ENCODE measurements around the gene BCL2L15.
"Not testable (repeated sequence)": the region's sequence is repeated elsewhere in the genome, so short reads cannot be mapped to it uniquely, and the experiment has no call there.

The BCL2L15 gene

GRCh38 chr1:113875714-113876113 is 11.7 kb downstream of the BCL2L15 start:
- no peak for DNase-seq
- in situ Hi-C loops (cut with MboI; ENCODE audit: low pct_unique_long_range_greater_than_20kb, low sequenced_read_pairs): no loop called here

- DNase-seq: peak; percentile 52
- in situ Hi-C loops (cut with MboI; ENCODE audit: low pct_unique_long_range_greater_than_20kb, low sequenced_read_pairs): no loop called here
These were observed 13.1 kb downstream of the BCL2L15 start for GRCh38 chr1:113874012-113874879.

GRCh38 chr1:113872219-113872935 is 15.0 kb downstream of the BCL2L15 start:
- in situ Hi-C loops (cut with MboI; ENCODE audit: low pct_unique_long_range_greater_than_20kb, low sequenced_read_pairs): no loop called here
- no peak for DNase-seq

- in situ Hi-C loops (cut with MboI; ENCODE audit: low pct_unique_long_range_greater_than_20kb, low sequenced_read_pairs): no loop called here
- DNase-seq: peak; percentile 90
These were observed 15.7 kb downstream of the BCL2L15 start, which contains the start of gene PTPN22 for GRCh38 chr1:113871597-113872113. TSS of gene PTPN22 (minus strand) at chr1:113871712.

GRCh38 chr1:113870778-113871177 is 16.6 kb downstream of the BCL2L15 start:
- DNase-seq: no peak
- in situ Hi-C loops (cut with MboI; ENCODE audit: low pct_unique_long_range_greater_than_20kb, low sequenced_read_pairs): no loop called here

- in situ Hi-C loops (cut with MboI; ENCODE audit: low pct_unique_long_range_greater_than_20kb, low sequenced_read_pairs): no loop called here
- no peak for DNase-seq
These were observed 18.8 kb downstream of the BCL2L15 start for GRCh38 chr1:113868387-113869083.

GRCh38 chr1:113861641-113862040 is 25.7 kb downstream of the BCL2L15 start:
- peak; percentile 33 for DNase-seq

GRCh38 chr1:113860891-113861290 is 26.5 kb downstream of the BCL2L15 start:
- in situ Hi-C loops (cut with MboI; ENCODE audit: low pct_unique_long_range_greater_than_20kb, low sequenced_read_pairs): no loop called here
- no peak for DNase-seq

More at GRCh38 chr1:113861641-113862040, 25.7 kb downstream of the BCL2L15 start:
- in situ Hi-C loops (cut with MboI; ENCODE audit: low pct_unique_long_range_greater_than_20kb, low sequenced_read_pairs): no loop called here

- in situ Hi-C loops (cut with MboI; ENCODE audit: low pct_unique_long_range_greater_than_20kb, low sequenced_read_pairs): no loop called here
- peak; percentile 65 for DNase-seq
These were observed 27.8 kb downstream of the BCL2L15 start for GRCh38 chr1:113859478-113860175.

- in situ Hi-C loops (cut with MboI; ENCODE audit: low pct_unique_long_range_greater_than_20kb, low sequenced_read_pairs): no loop called here
- DNase-seq: no peak
These were observed 28.4 kb downstream of the BCL2L15 start for GRCh38 chr1:113858982-113859381.

- no peak for DNase-seq
- in situ Hi-C loops (cut with MboI; ENCODE audit: low pct_unique_long_range_greater_than_20kb, low sequenced_read_pairs): no loop called here
These were observed 29.0 kb downstream of the BCL2L15 start for GRCh38 chr1:113858418-113858817.

GRCh38 chr1:113857776-113858175 is 29.6 kb downstream of the BCL2L15 start:
- no peak for DNase-seq
- in situ Hi-C loops (cut with MboI; ENCODE audit: low pct_unique_long_range_greater_than_20kb, low sequenced_read_pairs): no loop called here

- in situ Hi-C loops (cut with MboI; ENCODE audit: low pct_unique_long_range_greater_than_20kb, low sequenced_read_pairs): no loop called here
- DNase-seq: no peak
These were observed 31.0 kb downstream of the BCL2L15 start for GRCh38 chr1:113856401-113856790.

GRCh38 chr1:113855630-113856400 is 31.6 kb downstream of the BCL2L15 start:
- no peak for DNase-seq
- in situ Hi-C loops (cut with MboI; ENCODE audit: low pct_unique_long_range_greater_than_20kb, low sequenced_read_pairs): no loop called here

- in situ Hi-C loops (cut with MboI; ENCODE audit: low pct_unique_long_range_greater_than_20kb, low sequenced_read_pairs): no loop called here
- no peak for DNase-seq
These were observed 33.1 kb downstream of the BCL2L15 start for GRCh38 chr1:113854234-113854633.

- DNase-seq; in situ Hi-C loops (cut with MboI; ENCODE audit: low pct_unique_long_range_greater_than_20kb, low sequenced_read_pairs): not testable (repeated sequence)
These were observed 34.7 kb downstream of the BCL2L15 start for GRCh38 chr1:113852694-113853093.

- no peak for DNase-seq
- in situ Hi-C loops (cut with MboI; ENCODE audit: low pct_unique_long_range_greater_than_20kb, low sequenced_read_pairs): no loop called here
These were observed 37.1 kb downstream of the BCL2L15 start for GRCh38 chr1:113850127-113850796.

- in situ Hi-C loops (cut with MboI; ENCODE audit: low pct_unique_long_range_greater_than_20kb, low sequenced_read_pairs): no loop called here
- no peak for DNase-seq
These were observed 38.3 kb downstream of the BCL2L15 start for GRCh38 chr1:113849072-113849471.
